HG02678 (cell line): ENCODE results near the gene SNAP29.
"Not testable (repeated sequence)": the region's sequence is repeated elsewhere in the genome, so short reads cannot be mapped to it uniquely, and the experiment has no call there.

Experiments used
- ATAC-seq: cut with Tn5 transposase; IDR thresholded peaks from one replicate; pipeline ENCODE4 v1.9.1; 2021; ENCODE audit warnings: mild to moderate bottlenecking, moderate library complexity; ENCODE audit not compliant: unreplicated experiment

SNAP29 gene

GRCh38 chr22:20927940-20928572, 69.2 kb downstream of the SNAP29 start:
- no peak for ATAC-seq

- no peak for ATAC-seq
These were observed 69.8 kb downstream of the SNAP29 start for GRCh38 chr22:20928573-20928967.

GRCh38 chr22:20930004-20930403, 71.2 kb downstream of the SNAP29 start:
- ATAC-seq = no peak

DNA sequence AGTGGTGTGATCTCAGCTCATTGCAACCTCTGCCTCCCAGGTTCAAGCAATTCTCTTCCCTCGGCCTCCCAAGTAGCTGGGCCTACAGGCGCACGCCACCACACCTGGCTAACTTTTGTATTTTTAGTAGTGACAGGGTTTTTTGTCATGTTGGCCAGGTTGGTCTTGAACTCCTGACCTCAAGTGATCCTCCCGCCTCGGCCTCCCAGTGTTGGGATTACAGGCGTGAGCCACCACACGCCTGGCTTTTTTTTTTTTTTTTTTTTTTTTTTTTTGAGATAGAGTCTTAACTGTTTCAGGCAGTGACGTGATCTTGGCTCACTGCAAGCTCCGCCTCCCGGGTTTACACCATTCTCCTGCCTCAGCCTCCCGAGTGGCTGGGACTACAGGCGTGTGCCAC, 71.6 kb downstream of the SNAP29 start:
- ATAC-seq = not testable (repeated sequence)

DNA sequence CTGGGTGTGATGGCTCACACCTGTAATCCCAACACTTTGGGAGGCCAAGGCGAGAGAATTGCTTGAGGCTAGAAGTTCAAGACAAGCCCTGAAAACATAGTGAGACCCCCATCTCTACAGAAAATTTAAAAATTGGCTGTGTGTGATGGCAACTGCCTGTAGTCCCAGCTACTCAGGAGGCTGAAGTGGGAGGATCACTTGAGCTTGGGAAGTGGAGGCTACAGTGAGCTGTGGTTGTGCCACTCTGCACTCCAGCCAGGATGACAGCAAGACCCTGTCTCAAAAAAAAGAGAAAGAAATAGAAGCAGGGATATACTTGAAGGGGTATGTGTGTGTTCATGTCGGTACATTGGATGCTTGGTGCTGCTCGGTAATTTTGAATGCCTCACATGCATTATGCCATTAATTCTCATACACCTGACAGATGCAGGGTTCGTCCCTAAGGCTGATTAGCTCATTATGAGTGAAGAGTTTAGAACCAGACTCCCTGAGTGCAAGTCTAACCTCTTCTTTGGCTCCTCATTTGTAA, 72.4 kb downstream of the SNAP29 start:
- ATAC-seq = no peak

DNA sequence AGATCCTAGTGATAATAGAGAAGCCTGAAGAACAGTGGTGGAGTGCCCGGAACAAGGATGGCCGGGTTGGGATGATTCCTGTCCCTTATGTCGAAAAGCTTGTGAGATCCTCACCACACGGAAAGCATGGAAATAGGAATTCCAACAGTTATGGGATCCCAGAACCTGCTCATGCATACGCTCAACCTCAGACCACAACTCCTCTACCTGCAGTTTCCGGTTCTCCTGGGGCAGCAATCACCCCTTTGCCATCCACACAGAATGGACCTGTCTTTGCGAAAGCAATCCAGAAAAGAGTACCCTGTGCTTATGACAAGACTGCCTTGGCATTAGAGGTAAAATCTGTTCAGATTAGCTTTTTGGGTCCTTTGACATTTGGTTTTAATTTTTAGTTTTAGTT, 75.1 kb downstream of the SNAP29 start:
- ATAC-seq = no peak

DNA sequence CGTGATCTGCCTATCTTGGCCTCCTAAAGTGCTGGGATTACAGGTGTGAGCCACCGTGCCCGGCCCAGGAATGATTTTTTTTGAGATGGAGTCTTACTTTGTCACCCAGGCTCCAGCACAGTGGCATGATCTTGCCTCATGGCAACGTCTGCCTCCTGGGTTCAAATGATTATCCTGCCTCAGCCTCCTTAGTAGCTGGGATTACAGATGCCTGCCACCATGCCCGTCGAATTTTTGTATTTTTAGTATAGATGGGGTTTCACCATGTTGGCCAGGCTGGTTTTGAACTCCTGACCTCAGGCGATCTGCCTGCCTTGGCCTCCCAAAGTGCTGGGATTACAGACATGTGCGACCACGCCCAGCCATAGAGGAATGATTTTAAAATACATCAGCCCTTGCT, 76.2 kb downstream of the SNAP29 start:
- not testable (repeated sequence) for ATAC-seq

GRCh38 chr22:20935780-20936539, 77.2 kb downstream of the SNAP29 start:
- ATAC-seq = not testable (repeated sequence)

DNA sequence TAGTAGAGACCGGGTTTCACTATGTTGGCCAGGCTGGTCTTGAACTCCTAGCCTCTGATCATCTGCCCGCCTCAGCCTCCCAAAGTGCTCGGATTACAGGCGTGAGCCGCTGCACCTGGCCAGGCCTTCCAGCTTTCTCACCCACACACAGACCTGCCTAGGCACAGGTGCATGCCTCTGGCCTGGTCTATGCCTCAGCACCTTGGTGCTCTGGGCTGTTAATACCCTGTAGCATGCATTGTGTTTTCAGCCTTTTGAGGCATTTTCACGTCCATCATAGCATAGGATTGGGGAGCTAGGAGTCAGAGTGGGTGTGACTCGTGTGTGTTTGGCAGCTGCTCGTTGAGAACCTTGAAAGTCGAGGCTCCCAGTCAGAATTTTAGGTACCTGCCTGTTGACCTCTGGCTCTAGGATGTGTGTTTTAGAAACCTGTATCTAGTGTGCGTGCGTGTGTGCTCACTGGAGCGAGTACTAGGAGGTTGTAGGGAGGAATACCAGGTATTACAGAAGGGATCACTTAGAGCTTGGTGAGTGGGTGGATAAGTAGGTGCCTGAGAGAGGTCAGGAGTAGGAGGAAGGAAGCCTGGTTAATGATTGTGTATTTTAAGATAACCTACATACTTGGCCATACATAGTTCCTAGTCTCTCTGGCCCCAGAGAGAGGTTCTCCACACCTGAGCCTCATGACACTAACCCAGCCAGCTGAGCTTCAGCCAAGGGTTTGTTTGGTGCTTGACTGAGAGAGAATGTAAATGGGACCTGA, 78.4 kb downstream of the SNAP29 start:
- peak; percentile 41 for ATAC-seq

GRCh38 chr22:20937794-20938671, 79.2 kb downstream of the SNAP29 start:
- no peak for ATAC-seq

DNA sequence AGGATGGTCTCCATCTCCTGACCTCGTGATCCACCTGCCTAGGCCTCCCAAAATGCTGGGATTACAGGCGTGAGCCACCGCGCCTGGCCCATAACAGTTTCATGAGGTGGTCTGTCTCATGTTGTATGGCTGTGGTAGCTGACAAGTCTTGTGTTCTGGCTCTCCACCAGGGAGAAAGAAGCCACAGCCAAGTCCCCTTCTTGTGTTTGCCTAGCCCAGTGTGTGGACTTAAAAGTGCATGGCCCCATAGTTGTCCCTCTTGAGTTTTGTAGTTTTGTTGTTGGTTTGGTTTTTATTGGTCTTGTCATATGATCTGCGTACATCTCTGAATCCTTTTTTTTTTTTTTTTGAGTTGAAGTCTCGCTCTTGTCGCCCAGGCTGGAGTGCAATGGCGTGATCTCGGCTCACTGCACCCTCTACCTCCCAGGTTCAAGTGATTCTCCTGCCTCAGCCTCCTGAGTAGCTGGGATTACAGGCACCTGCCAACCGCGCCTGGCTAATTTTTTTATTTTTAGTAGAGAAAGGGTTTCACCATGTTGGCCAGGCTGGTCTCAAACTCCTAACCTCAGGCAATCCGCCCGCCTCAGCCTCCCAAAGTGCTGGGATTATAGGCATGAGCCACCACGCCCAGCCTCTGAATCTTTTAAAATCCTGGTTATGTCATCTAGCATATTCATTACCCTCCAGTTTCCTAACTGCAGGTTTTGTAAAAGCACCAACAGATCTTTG, 80.8 kb downstream of the SNAP29 start:
- ATAC-seq = not testable (repeated sequence)

- ATAC-seq = no peak
These were observed 81.4 kb downstream of the SNAP29 start for GRCh38 chr22:20940186-20940651.
